PC-9 (cell line): ENCODE measurements around the gene VSTM2L. TPM values are rescaled to one million over a fixed set of nuclear protein-coding genes. Genes with fewer than 3 reads are reported as not detected.
A peak's percentile ranks its signal among the peaks of the same experiment; 100 is the strongest.

Experiments used
- BruUV-seq: library from RNA; stranded (reverse); fragments of 400-500 nt; replicated peaks from 2 replicates; lab custom pipeline; 2021; lab: Mats Ljungman, UMichigan
- CTCF ChIA-PET: fragments of 300-600 bp; sonication (Branson Sonifier 250); formaldehyde crosslinking; loops from one replicate; lab custom pipeline; 2022; ENCODE audit warnings: antibody characterized with exemption; lab: Charles Lee
- POLR2A ChIA-PET: fragments of 300-600 bp; sonication (Branson Sonifier 250); formaldehyde crosslinking; loops from one replicate; lab custom pipeline; 2022; ENCODE audit warnings: antibody characterized with exemption; ENCODE audit not compliant: unreplicated experiment; lab: Charles Lee
- DNase-seq, 2 experiments: peaks; one replicate each; pipeline versions ENCODE4 v3.0.0 to v3.0.0-alpha.2; 2015 to 2022; ENCODE audit warnings: mixed read lengths in 1 of 2
- H2AFZ ChIP-seq: fragments of 200-600 bp; sonication (generic); 2 replicates; pipeline ENCODE4 v1.8.1; 2017; ENCODE audit warnings: antibody characterized with exemption
- H3F3A ChIP-seq: fragments of 200-600 bp; sonication (generic); 2 replicates; pipeline ENCODE4 v1.8.1; 2017; ENCODE audit warnings: antibody characterized with exemption, mild to moderate bottlenecking, low read depth; ENCODE audit not compliant: insufficient read depth
- H3K27ac ChIP-seq: fragments of 200-600 bp; sonication (generic); 2 replicates; pipeline ENCODE4 v1.6.1; 2016; ENCODE audit warnings: mixed run types
- H3K27me3 ChIP-seq: fragments of 200-600 bp; sonication (generic); 2 replicates; pipeline ENCODE4 v1.6.1; 2016; ENCODE audit warnings: low read depth, mixed run types; ENCODE audit not compliant: insufficient read depth
- H3K36me3 ChIP-seq: fragments of 200-600 bp; sonication (generic); 2 replicates; pipeline ENCODE4 v1.6.1; 2016; ENCODE audit warnings: low read depth, mixed run types
- H3K4me1 ChIP-seq: fragments of 200-600 bp; sonication (generic); replicated peaks from 2 replicates; pipeline ENCODE4 v1.6.1; 2016; ENCODE audit warnings: mixed run types; ENCODE audit not compliant: insufficient read depth
- H3K4me2 ChIP-seq: fragments of 200-600 bp; sonication (generic); 2 replicates; pipeline ENCODE4 v1.6.1; 2017; ENCODE audit warnings: mixed run types
- H3K4me3 ChIP-seq: fragments of 200-600 bp; sonication (generic); 2 replicates; pipeline ENCODE4 v1.6.1; 2016; ENCODE audit warnings: mixed run types
- H3K79me2 ChIP-seq: fragments of 200-600 bp; sonication (generic); 2 replicates; pipeline ENCODE4 v1.6.1; 2017; ENCODE audit warnings: low read depth, mixed run types
- H3K9me2 ChIP-seq: fragments of 200-600 bp; sonication (generic); 2 replicates; pipeline ENCODE4 v1.8.1; 2017; ENCODE audit warnings: mild to moderate bottlenecking; ENCODE audit not compliant: insufficient read depth
- H3K9me3 ChIP-seq: fragments of 200-600 bp; sonication (generic); 2 replicates; pipeline ENCODE4 v1.8.1; 2016; ENCODE audit warnings: low read depth; ENCODE audit not compliant: insufficient read depth
- H4K20me1 ChIP-seq: fragments of 200-600 bp; sonication (generic); 2 replicates; pipeline ENCODE4 v1.8.1; 2017; ENCODE audit not compliant: insufficient read depth
- EZH2 ChIP-seq: fragments of 200-600 bp; sonication (generic); IDR thresholded peaks from 2 replicates; pipeline ENCODE4 v1.8.0; 2017; ENCODE audit warnings: antibody characterized with exemption, low read depth
- intact Hi-C: fragments of 100-400 bp; cut with micrococcal nuclease; formaldehyde crosslinking; loops from one replicate; pipeline ENCODE4 v1.10.0; 2022; ENCODE audit not compliant: unreplicated experiment
- total RNA-seq: library from RNA; stranded (reverse); gene quantifications from 2 replicates; pipeline ENCODE4 v1.2.3, GENCODE V29; 2021
- TF ChIP-seq, protein P1 (sequence below): fragments of 200-600 bp; sonication (generic); conservative IDR thresholded peaks from 2 replicates; pipeline ENCODE4 v1.6.1; 2017; ENCODE audit warnings: mixed run types, antibody characterized with exemption, mild to moderate bottlenecking, moderate library complexity

The VSTM2L gene
- total RNA-seq, 1 experiment from 2014 or later, result 1.4 TPM

DNA sequence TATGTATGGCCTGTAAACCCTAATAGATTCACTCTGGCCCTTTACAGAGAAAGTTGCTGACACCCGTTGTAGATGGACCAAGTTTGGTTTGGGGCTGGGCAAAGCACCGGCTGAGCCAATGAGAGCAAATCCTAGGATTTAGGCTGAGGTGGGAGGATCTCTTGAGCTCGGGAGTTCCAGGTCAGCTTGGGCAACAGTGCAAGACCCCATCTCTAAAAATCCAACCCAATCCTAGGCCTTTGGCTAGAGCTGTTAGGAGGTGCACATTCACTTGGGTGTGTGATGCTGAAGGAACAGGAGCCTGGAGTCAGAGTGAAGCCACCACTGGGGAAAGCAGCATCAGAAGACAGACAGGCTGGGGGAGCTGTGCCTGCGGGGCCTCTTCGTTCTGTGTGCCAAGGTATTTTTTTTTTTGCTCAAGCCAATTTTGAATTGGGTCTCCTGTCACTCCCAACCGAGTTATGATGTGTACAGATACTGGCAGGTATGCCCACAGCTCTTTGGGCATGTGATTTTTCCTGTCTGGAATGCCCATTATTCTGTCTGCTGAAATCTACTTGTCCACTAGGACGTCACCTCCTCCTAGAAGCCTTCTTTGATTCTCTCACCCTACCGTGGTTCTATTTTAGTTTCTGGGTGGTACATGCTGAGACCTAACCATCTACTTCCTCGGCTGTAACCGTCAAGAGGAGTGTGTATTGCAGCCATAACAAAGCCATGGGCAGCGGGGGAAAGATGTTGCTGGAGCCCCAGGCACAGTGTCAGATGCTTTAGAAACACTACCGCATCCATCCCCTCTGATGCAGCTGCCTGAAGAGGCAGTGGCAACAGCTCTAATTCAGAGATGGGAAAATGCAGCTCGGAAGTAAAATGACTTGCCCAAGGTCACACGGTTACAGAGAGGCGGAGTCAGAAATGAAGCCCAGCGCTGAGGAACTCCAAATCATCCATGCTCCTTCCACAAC, 76.4 kb downstream of the VSTM2L start:
- H3K9me3 ChIP-seq, result no peaks in the 10 kb centered on the region
- no peak overlapping the region for H3K27ac ChIP-seq
- no peaks in the 10 kb centered on the region for H3K79me2 ChIP-seq
- TF ChIP-seq, protein P1, sequence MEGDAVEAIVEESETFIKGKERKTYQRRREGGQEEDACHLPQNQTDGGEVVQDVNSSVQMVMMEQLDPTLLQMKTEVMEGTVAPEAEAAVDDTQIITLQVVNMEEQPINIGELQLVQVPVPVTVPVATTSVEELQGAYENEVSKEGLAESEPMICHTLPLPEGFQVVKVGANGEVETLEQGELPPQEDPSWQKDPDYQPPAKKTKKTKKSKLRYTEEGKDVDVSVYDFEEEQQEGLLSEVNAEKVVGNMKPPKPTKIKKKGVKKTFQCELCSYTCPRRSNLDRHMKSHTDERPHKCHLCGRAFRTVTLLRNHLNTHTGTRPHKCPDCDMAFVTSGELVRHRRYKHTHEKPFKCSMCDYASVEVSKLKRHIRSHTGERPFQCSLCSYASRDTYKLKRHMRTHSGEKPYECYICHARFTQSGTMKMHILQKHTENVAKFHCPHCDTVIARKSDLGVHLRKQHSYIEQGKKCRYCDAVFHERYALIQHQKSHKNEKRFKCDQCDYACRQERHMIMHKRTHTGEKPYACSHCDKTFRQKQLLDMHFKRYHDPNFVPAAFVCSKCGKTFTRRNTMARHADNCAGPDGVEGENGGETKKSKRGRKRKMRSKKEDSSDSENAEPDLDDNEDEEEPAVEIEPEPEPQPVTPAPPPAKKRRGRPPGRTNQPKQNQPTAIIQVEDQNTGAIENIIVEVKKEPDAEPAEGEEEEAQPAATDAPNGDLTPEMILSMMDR, result no peak
- TF ChIP-seq EZH2, result no peak
- BruUV-seq, result TSS peak; percentile 14
- H4K20me1 ChIP-seq, result no peaks in the 10 kb centered on the region; the same call in 1 of the 2 replicates
- no peaks in the 10 kb centered on the region for H3K4me1 ChIP-seq
- no peak overlapping the region for H3K4me2 ChIP-seq
- no peak for DNase-seq
- intact Hi-C loops, result no loop called here
- no peaks in the 10 kb centered on the region for H3K9me2 ChIP-seq
- POLR2A ChIA-PET, result no interaction called here
- H3K27me3 ChIP-seq, result no peaks in the 10 kb centered on the region
- no peaks in the 10 kb centered on the region for H3F3A ChIP-seq
- no peak overlapping the region for H3K4me3 ChIP-seq
- no peak overlapping the region for H2AFZ ChIP-seq
- CTCF ChIA-PET, result no interaction called here
- H3K36me3 ChIP-seq, result no peaks in the 10 kb centered on the region

DNA sequence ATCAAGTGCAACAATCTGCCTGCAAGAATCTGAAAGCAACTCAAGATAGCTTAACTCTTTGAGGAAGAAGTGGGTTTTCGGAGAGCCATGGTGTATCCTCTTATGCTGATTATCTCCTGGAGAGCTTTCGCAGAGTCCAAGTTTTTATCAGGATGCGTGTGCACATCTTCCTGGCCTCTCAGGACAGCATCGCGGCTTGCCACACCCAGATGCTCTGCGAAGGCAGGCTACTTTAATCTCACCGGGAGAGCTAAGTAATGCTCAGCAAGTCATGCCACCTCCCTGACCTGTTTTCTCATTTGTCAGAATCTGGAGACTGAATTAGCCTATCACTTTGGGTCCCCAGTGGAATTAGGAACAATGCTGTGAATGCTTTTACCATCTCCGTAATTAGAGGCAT, 77.5 kb downstream of the VSTM2L start:
- H3K4me2 ChIP-seq, result no peak overlapping the region
- intact Hi-C loops, result no loop called here
- H3K27ac ChIP-seq, result no peak overlapping the region
- no peaks in the 10 kb centered on the region for H3F3A ChIP-seq
- no peaks in the 10 kb centered on the region for H3K9me2 ChIP-seq
- ChIA-PET CTCF (no interaction called here), POLR2A (no interaction called here)
- TF ChIP-seq EZH2, result no peak
- TF ChIP-seq, protein P1, result no peak
- no peaks in the 10 kb centered on the region; the same call in 1 of the 2 replicates for H4K20me1 ChIP-seq
- H2AFZ ChIP-seq, result no peak overlapping the region
- no peak for DNase-seq
- BruUV-seq, result no TSS peak
- H3K36me3 ChIP-seq, result no peaks in the 10 kb centered on the region
- H3K4me1 ChIP-seq, result no peaks in the 10 kb centered on the region
- no peaks in the 10 kb centered on the region for H3K27me3 ChIP-seq
- no peak overlapping the region for H3K4me3 ChIP-seq
- no peaks in the 10 kb centered on the region for H3K9me3 ChIP-seq
- H3K79me2 ChIP-seq, result no peaks in the 10 kb centered on the region

DNA sequence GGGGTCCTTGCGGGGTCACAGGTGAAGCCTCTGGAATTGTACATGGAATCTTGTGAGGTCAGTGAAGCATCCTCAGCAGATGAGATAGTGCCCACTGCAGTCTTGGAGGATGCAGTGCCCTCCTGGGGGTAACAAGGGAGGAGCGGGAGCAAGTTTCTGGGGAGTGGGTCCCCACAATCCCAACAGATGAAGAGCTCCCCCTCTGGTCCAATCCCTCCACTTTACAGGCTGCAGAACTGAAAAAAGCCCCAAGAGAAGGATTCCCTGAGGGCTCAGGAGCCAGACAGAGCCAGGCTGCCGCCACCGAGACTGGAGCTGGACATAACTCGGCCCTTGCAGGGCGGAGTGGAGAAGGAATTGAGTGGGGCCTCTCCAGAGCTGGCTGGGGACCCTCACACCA, 77.9 kb downstream of the VSTM2L start:
- H3K27me3 ChIP-seq, result no peaks in the 10 kb centered on the region
- no peak overlapping the region for H3K4me3 ChIP-seq
- POLR2A ChIA-PET, result no interaction called here
- no peak for DNase-seq
- no peak overlapping the region for H3K27ac ChIP-seq
- H3K4me1 ChIP-seq, result no peaks in the 10 kb centered on the region
- H3F3A ChIP-seq, result no peaks in the 10 kb centered on the region
- no TSS peak for BruUV-seq
- no peak for TF ChIP-seq EZH2
- TF ChIP-seq, protein P1, result no peak
- no peaks in the 10 kb centered on the region for H3K79me2 ChIP-seq
- no peak overlapping the region for H3K4me2 ChIP-seq
- intact Hi-C loops, result no loop called here
- H3K36me3 ChIP-seq, result no peaks in the 10 kb centered on the region
- H2AFZ ChIP-seq, result no peak overlapping the region
- no peaks in the 10 kb centered on the region; the same call in 1 of the 2 replicates for H4K20me1 ChIP-seq
- no peaks in the 10 kb centered on the region for H3K9me2 ChIP-seq
- CTCF ChIA-PET, result no interaction called here
- no peaks in the 10 kb centered on the region for H3K9me3 ChIP-seq
